Medulla oblongata (tissue), 1 donor: ENCODE data around the gene EOLA2.
"Not testable (repeated sequence)": the region's sequence is repeated elsewhere in the genome, so short reads cannot be mapped to it uniquely, and the experiment has no call there.

Source experiments
- DNase-seq: peaks from one replicate; pipeline ENCODE4 v3.0.0-alpha.2; 2015; ENCODE audit errors: extremely low spot score

EOLA2 gene

DNA sequence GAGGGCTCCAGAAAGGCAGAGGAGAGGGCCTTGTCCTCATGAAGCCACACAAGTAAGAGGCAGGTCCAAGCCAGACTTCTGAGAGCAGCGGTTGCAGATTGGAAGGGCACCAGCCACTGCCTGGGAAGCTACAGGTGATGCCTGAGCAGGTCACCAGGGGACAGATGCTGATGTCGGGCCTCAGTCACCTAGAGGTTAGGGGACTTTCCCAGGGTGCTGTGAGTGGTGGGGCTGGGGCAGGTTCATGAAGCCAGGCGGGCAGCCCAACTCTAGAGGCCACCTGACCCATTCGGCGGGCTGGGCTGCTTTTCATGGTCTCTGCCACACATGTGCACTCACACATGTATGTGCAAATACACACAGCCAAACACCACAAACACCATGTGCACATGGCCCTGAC lies 5.3 kb downstream of the EOLA2 start:
- not testable (repeated sequence) for DNase-seq

- DNase-seq = not testable (repeated sequence)
Measured at GRCh38 chrX:149932150-149932549, 6.1 kb downstream of the EOLA2 start.

GRCh38 chrX:149931355-149931754 lies 6.9 kb downstream of the EOLA2 start:
- not testable (repeated sequence) for DNase-seq

GRCh38 chrX:149929400-149929799 lies 8.9 kb downstream of the EOLA2 start, which contains the start of gene HSFX4:
TSS of gene HSFX4 (plus strand) at chrX:149929573. CDS start at chrX:149929645, 72 bp downstream.
- DNase-seq = not testable (repeated sequence)

- DNase-seq = not testable (repeated sequence)
Measured at GRCh38 chrX:149928635-149929034, 9.7 kb downstream of the EOLA2 start.

GRCh38 chrX:149927964-149928258 lies 10.4 kb downstream of the EOLA2 start:
- not testable (repeated sequence) for DNase-seq

- DNase-seq = not testable (repeated sequence)
Measured at GRCh38 chrX:149927245-149927963, 10.9 kb downstream of the EOLA2 start.

DNA sequence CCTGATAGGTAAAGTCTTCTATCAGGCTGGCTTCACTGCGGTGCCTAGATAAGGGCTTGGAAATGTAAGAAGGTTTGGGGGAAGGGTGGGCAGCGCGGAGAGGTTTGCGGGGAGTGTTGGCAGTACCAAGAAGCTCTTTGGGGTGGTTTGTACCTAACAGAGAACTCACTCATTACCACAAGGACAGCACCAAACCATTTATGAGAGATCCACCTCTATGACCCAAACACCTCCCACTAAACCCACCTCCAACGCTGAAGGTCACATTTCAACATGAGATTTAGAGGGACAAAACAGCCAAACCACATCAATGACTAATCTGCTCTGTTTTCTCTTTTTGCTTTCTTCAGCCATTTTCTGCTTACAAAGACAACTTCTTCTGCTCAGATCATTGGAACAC lies 13.9 kb downstream of the EOLA2 start:
- not testable (repeated sequence) for DNase-seq

DNA sequence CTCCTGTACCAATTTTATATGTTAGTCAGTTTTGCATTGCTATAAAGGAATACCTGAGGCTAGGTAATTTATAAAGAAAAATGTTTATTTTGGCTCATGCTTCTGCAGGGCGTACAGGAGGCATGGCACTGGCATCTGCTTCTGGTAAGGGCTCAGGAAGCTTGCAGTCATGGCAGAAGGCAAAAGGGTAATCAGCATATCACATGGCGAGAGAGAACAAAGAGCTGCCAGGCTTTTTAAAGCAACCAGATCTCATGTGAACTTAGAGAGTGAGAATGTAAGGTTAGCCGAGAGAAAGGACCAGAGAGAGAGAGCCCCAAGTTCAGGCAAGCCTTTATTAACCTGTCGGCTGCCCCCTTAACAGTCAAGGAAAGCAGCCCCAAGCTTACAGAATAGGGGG lies 14.5 kb downstream of the EOLA2 start:
- DNase-seq = not testable (repeated sequence)

DNA sequence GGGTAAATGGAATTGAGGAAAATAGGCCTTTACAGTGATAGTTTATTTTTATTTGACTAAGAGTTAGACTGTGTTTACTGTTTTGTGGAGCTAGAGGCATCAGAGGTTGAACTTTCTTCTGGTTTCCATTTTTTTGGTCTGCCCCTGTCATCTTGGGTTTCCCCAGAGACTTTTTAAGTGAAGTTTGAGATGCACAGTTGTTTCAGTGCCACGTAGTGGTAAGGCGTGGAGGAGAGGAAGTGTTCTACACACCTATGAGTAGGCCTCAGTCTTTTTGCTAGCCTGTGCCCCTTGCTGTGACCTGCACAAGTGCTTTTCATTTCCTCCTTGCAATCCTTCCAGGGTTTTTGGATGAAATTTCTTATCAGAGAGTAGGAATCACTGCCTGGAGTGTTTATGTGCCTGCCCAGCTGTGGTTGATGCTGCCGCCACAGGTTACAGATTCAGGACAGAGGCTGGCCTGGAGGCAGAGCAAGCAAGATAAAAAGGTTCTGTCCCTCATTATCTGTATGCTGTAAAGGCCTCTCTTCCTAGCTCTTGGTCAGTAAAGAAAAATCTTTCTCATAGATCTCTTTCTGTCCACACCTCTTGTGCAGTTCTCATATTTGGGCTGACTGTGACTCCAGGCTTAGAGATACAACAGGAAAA lies 21.4 kb downstream of the EOLA2 start:
- DNase-seq = no peak

- DNase-seq = no peak
Measured at GRCh38 chrX:149910178-149910695, 28.1 kb downstream of the EOLA2 start.

GRCh38 chrX:149909324-149910177 lies 28.7 kb downstream of the EOLA2 start:
- no peak for DNase-seq

- DNase-seq = no peak
Measured at GRCh38 chrX:149908727-149909126, 29.6 kb downstream of the EOLA2 start.

- DNase-seq = no peak
Measured at GRCh38 chrX:149908308-149908707, 30.0 kb downstream of the EOLA2 start.

DNA sequence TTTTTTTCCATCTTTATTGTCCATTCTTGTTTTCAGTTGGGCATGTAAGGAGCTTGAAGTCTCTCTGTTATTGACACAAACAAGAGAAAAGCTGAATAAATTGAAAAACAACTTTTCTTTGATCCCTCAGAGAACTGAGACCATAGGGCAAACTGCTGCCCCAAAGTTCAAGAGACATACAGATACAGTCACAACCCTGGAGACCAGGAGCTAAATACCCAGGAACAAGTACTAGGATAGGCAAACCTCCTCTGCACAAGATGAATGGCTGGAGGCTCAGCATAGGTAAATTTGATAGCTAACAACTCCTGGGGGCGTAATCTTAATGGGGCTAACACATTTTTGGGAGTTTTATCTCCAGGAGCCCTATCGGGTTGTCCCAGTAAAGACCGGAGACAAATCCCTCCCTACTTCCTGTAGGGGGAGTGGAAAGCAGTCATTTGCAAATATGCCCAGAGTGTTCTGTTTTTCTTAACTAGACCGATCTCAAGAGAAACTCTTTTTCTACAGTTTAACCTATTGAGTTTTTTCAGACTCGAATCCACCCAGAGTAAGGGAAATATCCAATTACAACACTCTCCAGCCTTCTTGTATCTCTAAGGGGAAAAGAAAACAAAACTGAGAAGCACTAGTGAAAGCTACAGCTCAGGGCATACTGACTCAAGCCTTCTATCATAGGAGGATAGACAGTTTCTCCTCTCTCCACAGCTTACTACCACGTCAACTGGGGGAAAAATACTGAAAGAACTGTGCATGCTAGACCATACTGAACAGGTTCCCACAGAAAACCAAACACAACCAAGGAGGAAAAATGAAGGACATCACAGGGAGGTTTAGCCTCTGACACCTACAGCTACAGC lies 34.2 kb downstream of the EOLA2 start:
- no peak for DNase-seq

DNA sequence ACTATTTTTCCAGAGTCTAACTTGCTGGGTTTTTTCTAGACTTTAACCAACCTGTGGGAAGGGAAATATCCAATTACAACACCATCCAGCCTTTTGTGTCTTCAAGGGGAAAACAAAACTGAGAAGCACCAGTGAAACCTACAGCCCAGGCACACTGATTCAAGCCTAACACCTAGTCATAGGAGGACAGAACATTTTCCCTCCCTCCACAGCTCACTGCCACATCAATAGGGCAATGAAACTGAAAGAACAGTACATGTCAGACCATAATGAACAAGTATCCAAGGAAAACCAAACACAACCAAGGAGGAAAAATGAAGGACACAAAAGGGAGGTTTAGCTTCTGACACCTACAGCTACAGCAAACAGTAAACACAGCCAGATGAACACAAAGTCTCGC lies 39.7 kb downstream of the EOLA2 start:
- DNase-seq = no peak

DNA sequence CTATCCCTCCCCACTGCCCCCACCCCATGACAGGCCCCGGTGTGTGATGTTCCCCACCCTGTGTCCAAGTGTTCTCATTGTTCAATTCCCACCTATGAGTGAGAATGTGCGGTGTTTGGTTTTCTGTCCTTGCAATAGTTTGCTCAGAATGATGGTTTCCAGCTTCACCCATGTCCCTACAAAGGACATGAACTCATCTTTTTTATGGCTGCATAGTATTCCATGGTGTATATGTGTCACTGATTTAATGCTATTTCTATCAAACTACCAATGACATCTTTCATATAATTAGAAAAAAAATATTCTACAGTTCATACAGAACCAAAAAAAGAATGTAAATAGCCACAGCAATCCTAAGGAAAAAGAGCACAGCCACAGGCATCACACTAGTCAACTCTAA lies 47.5 kb downstream of the EOLA2 start:
- DNase-seq = not testable (repeated sequence)
